HG02852 (cell line): ENCODE measurements around the gene TMEM186.
"Not testable (repeated sequence)": the region's sequence is repeated elsewhere in the genome, so short reads cannot be mapped to it uniquely, and the experiment has no call there.

Experiments
- ATAC-seq: cut with Tn5 transposase; IDR thresholded peaks from one replicate; pipeline ENCODE4 v1.9.1; 2021; ENCODE audit warnings: mild to moderate bottlenecking, moderate library complexity; ENCODE audit not compliant: unreplicated experiment

TMEM186 gene

GRCh38 chr16:8776129-8776584, 21.3 kb downstream of the TMEM186 start:
- ATAC-seq: no peak

DNA sequence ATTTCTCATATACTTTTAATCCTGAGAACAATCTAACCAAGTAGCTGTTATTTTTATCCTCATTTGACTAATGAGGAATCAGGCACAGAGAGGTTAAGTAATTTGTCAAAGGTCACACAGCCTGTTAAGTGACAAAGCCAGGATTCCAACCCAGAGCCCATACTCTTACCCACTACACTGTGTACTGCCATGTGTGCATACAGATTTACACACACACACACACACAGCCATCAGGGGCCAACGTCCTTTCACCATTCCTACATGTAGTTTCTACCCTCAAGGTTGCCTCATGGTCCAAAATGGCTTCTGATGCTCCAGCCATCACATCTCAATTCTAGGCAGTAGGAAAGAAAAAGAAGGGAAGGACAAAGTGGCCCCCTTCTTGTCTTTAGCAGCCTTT, 22.1 kb downstream of the TMEM186 start:
- no peak for ATAC-seq

DNA sequence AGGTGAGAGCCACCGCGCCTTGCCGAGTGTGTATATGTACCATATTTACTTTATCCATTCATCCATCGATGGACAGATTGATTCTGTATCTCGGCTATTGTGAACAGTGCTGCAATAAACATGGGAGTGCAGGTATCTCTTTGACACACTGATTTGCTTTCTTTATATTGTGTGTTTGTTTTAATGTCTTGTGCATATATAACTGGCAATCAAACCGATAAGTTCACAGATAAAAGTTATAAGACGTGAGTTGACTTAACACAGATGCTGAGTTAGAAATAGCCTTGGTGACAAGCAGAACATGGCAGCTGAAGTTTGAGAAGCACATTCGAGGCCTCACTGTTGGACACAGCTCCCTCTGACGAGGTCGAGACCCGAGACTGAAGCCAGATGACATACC, 23.2 kb downstream of the TMEM186 start:
- no peak for ATAC-seq

DNA sequence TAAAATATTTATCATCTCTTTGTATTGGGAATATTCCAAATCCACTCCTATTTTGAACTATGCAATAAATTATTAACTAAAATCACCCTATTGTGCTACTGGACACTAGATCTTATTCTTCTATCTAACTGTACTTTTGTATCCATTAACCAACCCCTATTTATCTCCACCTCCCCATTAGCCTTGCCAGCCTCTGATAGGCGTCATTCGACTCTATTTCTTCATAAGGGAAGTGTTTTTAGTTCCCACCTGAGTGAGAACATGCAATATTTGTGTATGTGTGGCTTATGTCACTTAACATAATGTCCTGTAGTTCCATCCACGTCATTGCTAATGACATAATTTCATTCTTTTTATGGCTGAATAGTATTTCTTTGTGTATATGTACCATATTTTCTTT, 23.9 kb downstream of the TMEM186 start:
- ATAC-seq: no peak

- ATAC-seq: no peak
Observed at GRCh38 chr16:8768692-8769091, 28.7 kb downstream of the TMEM186 start.

- no peak for ATAC-seq
Observed at GRCh38 chr16:8768283-8768682, 29.2 kb downstream of the TMEM186 start.

- no peak for ATAC-seq
Observed at GRCh38 chr16:8767176-8767575, 30.3 kb downstream of the TMEM186 start.

- ATAC-seq: no peak
Observed at GRCh38 chr16:8764525-8765250, 32.8 kb downstream of the TMEM186 start.

DNA sequence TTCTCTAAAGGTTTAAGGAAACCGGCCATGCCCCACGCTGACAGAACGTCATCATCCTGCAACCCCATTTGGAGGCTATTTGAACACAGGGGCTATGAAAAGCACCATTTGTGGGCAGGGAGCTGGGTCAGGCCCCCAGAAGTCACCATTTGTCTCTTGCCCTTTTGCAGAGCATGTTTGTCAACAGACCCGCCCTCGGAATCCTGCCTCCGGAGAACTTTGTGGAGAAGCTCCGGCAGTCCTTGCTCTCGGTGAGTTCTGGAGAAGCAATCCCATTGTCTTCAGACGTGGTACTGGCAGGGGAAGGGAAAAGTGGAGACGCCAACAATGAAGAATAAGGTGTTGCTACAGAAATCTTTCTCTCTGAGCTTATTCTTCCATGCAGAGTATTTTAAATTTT, 33.5 kb downstream of the TMEM186 start:
- no peak for ATAC-seq

DNA sequence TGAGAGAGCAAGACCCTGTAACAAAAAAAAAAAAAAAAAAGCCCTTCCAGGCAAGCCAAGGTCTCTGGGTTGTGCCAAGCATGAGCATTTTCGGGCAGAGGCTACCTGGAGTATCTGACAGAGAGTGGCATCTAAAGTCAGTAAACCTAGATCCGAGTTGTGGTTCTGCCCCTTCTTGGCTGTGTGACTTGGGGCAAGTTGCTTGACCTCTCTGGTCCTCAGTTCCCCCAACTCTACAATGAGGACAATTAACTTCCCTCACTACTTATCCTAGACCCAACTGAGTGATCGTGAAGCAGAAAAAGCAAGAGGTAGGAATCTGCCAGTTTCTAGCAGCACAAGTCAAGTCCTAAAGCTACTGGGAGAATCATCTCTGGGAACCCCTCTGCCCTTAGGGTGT, 34.4 kb downstream of the TMEM186 start:
- no peak for ATAC-seq

DNA sequence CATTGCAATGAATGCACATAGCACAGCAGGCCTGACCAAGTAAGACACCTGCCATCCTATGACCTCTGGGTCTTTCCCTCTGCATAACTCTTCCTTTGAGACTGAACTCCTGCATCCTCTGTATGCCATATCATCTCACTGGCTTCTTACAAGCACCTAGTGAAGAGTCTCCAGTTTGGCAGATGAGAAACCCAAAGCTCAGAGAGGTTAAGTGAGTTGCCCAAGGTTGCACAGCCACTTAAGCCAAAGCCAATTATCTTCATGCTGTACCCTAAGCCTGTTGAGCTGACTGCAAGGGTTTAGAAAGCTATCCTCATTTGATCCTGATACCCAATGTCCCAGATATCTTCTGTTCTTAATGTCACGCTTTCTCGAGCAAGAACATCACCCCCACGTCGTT, 35.2 kb downstream of the TMEM186 start:
- ATAC-seq: no peak

DNA sequence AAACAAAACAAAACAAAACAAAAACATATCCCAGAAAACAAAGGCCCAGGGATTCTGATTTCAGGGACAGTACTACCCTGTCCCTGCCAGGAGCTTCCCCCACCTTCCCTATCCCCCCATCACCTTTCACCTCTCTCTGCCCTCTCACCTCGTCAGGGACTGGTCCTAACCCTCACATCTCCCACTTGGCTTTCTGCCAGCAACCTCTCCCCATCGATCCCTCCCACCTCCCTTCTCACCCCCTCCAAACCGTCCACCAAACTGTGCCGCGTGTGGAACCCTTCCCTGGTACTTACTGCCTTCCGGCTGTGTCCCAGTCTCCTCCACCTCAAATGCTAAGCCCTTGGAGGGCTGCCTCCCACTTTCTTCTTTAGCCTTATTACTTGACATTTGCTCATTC, 36.4 kb downstream of the TMEM186 start:
- no peak for ATAC-seq

DNA sequence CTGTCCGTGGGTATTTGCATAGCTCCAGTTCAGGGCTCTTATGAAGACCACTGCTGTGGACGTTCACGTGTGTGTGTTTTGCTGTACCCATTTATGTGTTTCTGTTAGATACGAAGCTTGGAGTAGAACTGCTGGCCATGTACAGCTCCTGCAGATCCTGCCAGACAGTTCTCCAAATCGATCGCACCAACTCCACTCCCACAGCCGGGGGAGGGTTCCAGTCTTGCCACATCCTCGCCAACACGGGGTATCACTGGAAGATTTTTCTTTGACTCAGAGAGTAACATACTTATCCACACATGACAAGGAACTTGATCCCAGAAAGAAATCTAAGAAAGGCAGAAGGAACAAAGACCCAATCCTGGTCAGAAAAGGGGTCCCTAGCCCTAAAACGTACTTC, 37.4 kb downstream of the TMEM186 start:
- no peak for ATAC-seq

DNA sequence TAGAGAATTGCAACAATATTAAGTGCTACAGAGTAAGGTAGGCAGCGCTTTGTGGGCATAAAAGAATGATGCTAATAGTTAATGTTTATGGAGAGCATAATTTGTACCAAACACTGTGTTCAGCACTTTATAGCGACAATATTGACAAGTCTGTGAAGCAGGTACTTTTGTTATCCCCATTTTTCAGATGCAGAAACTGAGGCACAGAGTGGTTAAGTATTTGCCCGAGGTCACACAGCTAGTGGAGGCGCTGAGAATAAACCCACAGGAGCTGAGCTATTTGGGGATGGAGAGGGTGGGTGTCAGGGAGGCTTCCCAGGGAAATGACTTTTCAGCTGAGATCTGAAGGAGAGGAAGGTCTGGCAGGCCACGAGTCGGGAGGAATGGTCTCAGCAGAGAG, 39.4 kb downstream of the TMEM186 start:
- no peak for ATAC-seq

- no peak for ATAC-seq
Observed at GRCh38 chr16:8756755-8757154, 40.7 kb downstream of the TMEM186 start.

GRCh38 chr16:8753416-8754054, 43.9 kb downstream of the TMEM186 start:
- no peak for ATAC-seq

DNA sequence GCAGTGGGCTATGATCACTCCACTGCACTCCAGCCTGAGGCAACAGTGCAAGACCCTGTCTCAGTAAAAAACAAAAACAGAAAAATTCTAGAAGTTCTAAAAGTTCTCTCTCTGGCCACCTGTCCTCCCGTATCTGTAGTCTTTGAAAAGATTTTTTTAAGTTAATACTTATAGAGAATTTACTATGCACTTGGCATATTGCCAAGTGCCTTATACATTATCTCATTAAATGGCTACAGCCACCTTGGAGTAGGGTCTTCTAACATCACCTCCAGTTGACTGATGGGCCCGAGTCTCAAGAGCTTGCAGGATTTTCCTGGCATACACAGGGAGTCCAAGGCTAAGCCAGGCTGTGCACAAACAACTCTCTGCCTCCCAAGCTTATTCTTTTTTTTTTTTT, 44.7 kb downstream of the TMEM186 start:
- ATAC-seq: no peak

- no peak for ATAC-seq
Observed at GRCh38 chr16:8751481-8752311, 45.7 kb downstream of the TMEM186 start.

DNA sequence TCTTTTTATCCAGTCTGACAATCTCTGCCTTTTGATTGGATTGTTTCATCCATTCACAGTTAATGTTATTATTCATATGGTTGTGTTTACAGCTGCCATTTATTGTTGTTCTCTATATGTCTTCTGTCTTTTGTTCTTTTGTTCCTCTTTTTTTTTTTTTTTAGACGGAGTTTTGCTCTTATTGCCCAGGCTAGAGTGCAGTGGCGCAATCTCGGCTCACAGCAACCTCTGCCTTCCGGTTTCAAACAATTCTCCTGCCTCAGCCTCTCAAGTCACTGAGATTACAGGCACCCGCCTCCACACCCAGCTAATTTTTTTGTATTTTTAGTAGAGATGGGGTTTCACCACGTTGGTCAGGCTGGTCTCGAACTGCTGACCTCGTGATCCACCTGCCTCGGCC, 48.5 kb downstream of the TMEM186 start:
- not testable (repeated sequence) for ATAC-seq
